ENCODE results near the gene CCDC178.

- TF ChIP-seq, protein P1, sequence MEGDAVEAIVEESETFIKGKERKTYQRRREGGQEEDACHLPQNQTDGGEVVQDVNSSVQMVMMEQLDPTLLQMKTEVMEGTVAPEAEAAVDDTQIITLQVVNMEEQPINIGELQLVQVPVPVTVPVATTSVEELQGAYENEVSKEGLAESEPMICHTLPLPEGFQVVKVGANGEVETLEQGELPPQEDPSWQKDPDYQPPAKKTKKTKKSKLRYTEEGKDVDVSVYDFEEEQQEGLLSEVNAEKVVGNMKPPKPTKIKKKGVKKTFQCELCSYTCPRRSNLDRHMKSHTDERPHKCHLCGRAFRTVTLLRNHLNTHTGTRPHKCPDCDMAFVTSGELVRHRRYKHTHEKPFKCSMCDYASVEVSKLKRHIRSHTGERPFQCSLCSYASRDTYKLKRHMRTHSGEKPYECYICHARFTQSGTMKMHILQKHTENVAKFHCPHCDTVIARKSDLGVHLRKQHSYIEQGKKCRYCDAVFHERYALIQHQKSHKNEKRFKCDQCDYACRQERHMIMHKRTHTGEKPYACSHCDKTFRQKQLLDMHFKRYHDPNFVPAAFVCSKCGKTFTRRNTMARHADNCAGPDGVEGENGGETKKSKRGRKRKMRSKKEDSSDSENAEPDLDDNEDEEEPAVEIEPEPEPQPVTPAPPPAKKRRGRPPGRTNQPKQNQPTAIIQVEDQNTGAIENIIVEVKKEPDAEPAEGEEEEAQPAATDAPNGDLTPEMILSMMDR (conservative IDR thresholded peaks at IDR 0.05 in 1 of 2, IDR thresholded peaks at IDR 0.05 in 1 of 2; ENCODE audit: low read depth in 1 of 2, low read length in 2 of 2), result no peak
- no peak for TF ChIP-seq EZH2 (IDR thresholded peaks at IDR 0.05; ENCODE audit: low read length, missing control alignments)
These were observed 472.3 kb downstream of the CCDC178 start for GRCh38 chr18:32968248-32968647.
